RPMI7951 (cell line): Measurements from ENCODE around the gene TIGD1. TPM values are rescaled to one million over a fixed set of nuclear protein-coding genes. Genes with fewer than 3 reads are reported as not detected.
"Not testable (repeated sequence)": the region's sequence is repeated elsewhere in the genome, so short reads cannot be mapped to it uniquely, and the experiment has no call there.

Experiments used
- DNase-seq: peaks from one replicate; pipeline ENCODE4 v3.0.0-alpha.2; 2012; ENCODE audit warnings: low read depth
- total RNA-seq: library from RNA; depleted of rRNA; stranded (reverse); fragments of >200 nt; shearing (Covaris generic); gene quantifications from 2 replicates; pipeline ENCODE4 v1.2.3, GENCODE V29; 2014

TIGD1 gene
- total RNA-seq, 1 experiment from 2014 or later = 7.1 TPM

- DNase-seq = not testable (repeated sequence)
Measured at GRCh38 chr2:232570481-232570880, 20.1 kb upstream of the TIGD1 start.

- no peak for DNase-seq
Measured at GRCh38 chr2:232569541-232569940, 19.2 kb upstream of the TIGD1 start.

- peak; percentile 96 for DNase-seq
Measured at GRCh38 chr2:232568161-232568560, 17.8 kb upstream of the TIGD1 start.

- peak; percentile 26 for DNase-seq
Measured at GRCh38 chr2:232567721-232568120, 17.4 kb upstream of the TIGD1 start.

GRCh38 chr2:232563580-232563979 is 13.2 kb upstream of the TIGD1 start:
- DNase-seq = no peak

- no peak for DNase-seq
Measured at GRCh38 chr2:232562515-232563151, 12.3 kb upstream of the TIGD1 start.

- DNase-seq = no peak
Measured at GRCh38 chr2:232556426-232556825, 6.1 kb upstream of the TIGD1 start.

- DNase-seq = no peak
Measured at GRCh38 chr2:232551776-232552175, 1.4 kb upstream of the TIGD1 start.

GRCh38 chr2:232551250-232551638 is 887 bp upstream of the TIGD1 start:
- DNase-seq = no peak

GRCh38 chr2:232549655-232550353 is 553 bp downstream of the TIGD1 start:
- no peak for DNase-seq

GRCh38 chr2:232547991-232548390 is 2.4 kb downstream of the TIGD1 start:
- no peak for DNase-seq

GRCh38 chr2:232545511-232546375 is 4.6 kb downstream of the TIGD1 start:
- no peak for DNase-seq

GRCh38 chr2:232544674-232545073 is 5.7 kb downstream of the TIGD1 start:
- DNase-seq = no peak

GRCh38 chr2:232543928-232544631 is 6.3 kb downstream of the TIGD1 start:
- DNase-seq = no peak

GRCh38 chr2:232543491-232543890 is 6.9 kb downstream of the TIGD1 start:
- DNase-seq = no peak

GRCh38 chr2:232542715-232543467 is 7.5 kb downstream of the TIGD1 start:
- no peak for DNase-seq

- DNase-seq = no peak
Measured at GRCh38 chr2:232541961-232542714, 8.2 kb downstream of the TIGD1 start.

GRCh38 chr2:232541195-232541960 is 9.0 kb downstream of the TIGD1 start:
- no peak for DNase-seq

- no peak for DNase-seq
Measured at GRCh38 chr2:232540441-232541041, 9.8 kb downstream of the TIGD1 start.
